HG02678 (cell line): ENCODE results near the gene RAVER2.
"Not testable (repeated sequence)": the region's sequence is repeated elsewhere in the genome, so short reads cannot be mapped to it uniquely, and the experiment has no call there.

ENCODE experiments used
- ATAC-seq: cut with Tn5 transposase; IDR thresholded peaks from one replicate; pipeline ENCODE4 v1.9.1; 2021; ENCODE audit warnings: mild to moderate bottlenecking, moderate library complexity; ENCODE audit not compliant: unreplicated experiment

The RAVER2 gene

GRCh38 chr1:64810001-64810400, 65.1 kb downstream of the RAVER2 start:
- ATAC-seq, result no peak

- ATAC-seq, result no peak
Measured at GRCh38 chr1:64811131-64811530, 66.3 kb downstream of the RAVER2 start.

- no peak for ATAC-seq
Measured at GRCh38 chr1:64814427-64814826, 69.6 kb downstream of the RAVER2 start.

- not testable (repeated sequence) for ATAC-seq
Measured at GRCh38 chr1:64817364-64817763, 72.5 kb downstream of the RAVER2 start.

GRCh38 chr1:64820572-64820971, 75.7 kb downstream of the RAVER2 start:
- not testable (repeated sequence) for ATAC-seq

- no peak for ATAC-seq
Measured at GRCh38 chr1:64822621-64823020, 77.7 kb downstream of the RAVER2 start.

GRCh38 chr1:64823691-64824476, 79.0 kb downstream of the RAVER2 start:
- peak; percentile 68 for ATAC-seq

- peak; percentile 46 for ATAC-seq
Measured at GRCh38 chr1:64826991-64827390, 82.1 kb downstream of the RAVER2 start.

GRCh38 chr1:64828829-64829228, 84.0 kb downstream of the RAVER2 start:
- no peak for ATAC-seq

GRCh38 chr1:64829411-64830029, 84.6 kb downstream of the RAVER2 start:
- ATAC-seq, result no peak

GRCh38 chr1:64830030-64830651, 85.3 kb downstream of the RAVER2 start:
- ATAC-seq, result no peak

- ATAC-seq, result no peak
Measured at GRCh38 chr1:64834734-64835133, 89.9 kb downstream of the RAVER2 start.

- ATAC-seq, result no peak
Measured at GRCh38 chr1:64836802-64837201, 91.9 kb downstream of the RAVER2 start.

- no peak for ATAC-seq
Measured at GRCh38 chr1:64838486-64838885, 93.6 kb downstream of the RAVER2 start.

- no peak for ATAC-seq
Measured at GRCh38 chr1:64839261-64839660, 94.4 kb downstream of the RAVER2 start.

- ATAC-seq, result no peak
Measured at GRCh38 chr1:64839732-64840405, 95.0 kb downstream of the RAVER2 start.

GRCh38 chr1:64841330-64842065, 96.6 kb downstream of the RAVER2 start:
- ATAC-seq, result no peak

- no peak for ATAC-seq
Measured at GRCh38 chr1:64842224-64842623, 97.3 kb downstream of the RAVER2 start.

GRCh38 chr1:64843675-64844074, 98.8 kb downstream of the RAVER2 start:
- no peak for ATAC-seq

- ATAC-seq, result no peak
Measured at GRCh38 chr1:64844175-64844574, 99.3 kb downstream of the RAVER2 start.

- ATAC-seq, result no peak
Measured at GRCh38 chr1:64844609-64845008, 99.7 kb downstream of the RAVER2 start.
